Loucy (cell line): ENCODE data around the gene CDRT15.

Source experiments
- H2AFZ ChIP-seq: fragments of 200-600 bp; sonication (generic); 2 replicates; pipeline ENCODE4 v1.6.0; 2016; ENCODE audit warnings: antibody characterized with exemption, mild to moderate bottlenecking, low read length, moderate library complexity
- H3F3A ChIP-seq: fragments of 200-600 bp; 2 replicates; pipeline ENCODE4 v1.6.0; 2016; ENCODE audit warnings: antibody characterized with exemption, low read depth, mild to moderate bottlenecking
- H3K27me3 ChIP-seq: fragments of 200-600 bp; sonication (generic); 2 replicates; pipeline ENCODE4 v1.6.1; 2014; ENCODE audit warnings: low read length, mild to moderate bottlenecking; ENCODE audit not compliant: insufficient read depth, poor library complexity, severe bottlenecking
- H3K36me3 ChIP-seq: fragments of 200-600 bp; sonication (generic); 2 replicates; pipeline ENCODE4 v1.6.1; 2016; ENCODE audit warnings: low read length; ENCODE audit not compliant: insufficient read depth
- H3K4me1 ChIP-seq: fragments of 200-600 bp; sonication (generic); 2 replicates; pipeline ENCODE4 v1.5.1; 2014; ENCODE audit warnings: low read length, mild to moderate bottlenecking; ENCODE audit not compliant: insufficient read depth, poor library complexity, severe bottlenecking
- H3K4me2 ChIP-seq: fragments of 200-600 bp; sonication (generic); 2 replicates; pipeline ENCODE4 v1.6.0; 2014; ENCODE audit warnings: antibody characterized with exemption, low read length, low read depth, mild to moderate bottlenecking; ENCODE audit not compliant: poor library complexity, severe bottlenecking
- H3K4me3 ChIP-seq: fragments of 200-600 bp; sonication (generic); 2 replicates; pipeline ENCODE4 v1.5.1; 2014; ENCODE audit warnings: low read length, mild to moderate bottlenecking, mixed read lengths; ENCODE audit not compliant: poor library complexity, severe bottlenecking
- H3K79me2 ChIP-seq: fragments of 200-600 bp; sonication (generic); 2 replicates; pipeline ENCODE4 v1.6.1; 2014; ENCODE audit warnings: low read length; ENCODE audit not compliant: insufficient read depth
- H3K9ac ChIP-seq: fragments of 200-600 bp; sonication (generic); 2 replicates; pipeline ENCODE4 v1.6.0; 2014; ENCODE audit warnings: mild to moderate bottlenecking, low read depth, low read length, moderate library complexity; ENCODE audit not compliant: poor library complexity, severe bottlenecking
- H3K9me2 ChIP-seq: fragments of 200-600 bp; sonication (generic); replicated peaks from 2 replicates; pipeline ENCODE4 v1.6.1; 2016; ENCODE audit warnings: low read depth, low read length, mixed read lengths
- H3K9me3 ChIP-seq: fragments of 200-600 bp; sonication (generic); 2 replicates; pipeline ENCODE4 v1.6.1; 2014; ENCODE audit warnings: mild to moderate bottlenecking, antibody characterized with exemption, low read length, low read depth; ENCODE audit not compliant: insufficient read depth
- H4K20me1 ChIP-seq: fragments of 200-600 bp; sonication (generic); 2 replicates; pipeline ENCODE4 v1.6.0; 2014; ENCODE audit warnings: antibody characterized with exemption, low read length, mild to moderate bottlenecking; ENCODE audit not compliant: insufficient read depth, poor library complexity, severe bottlenecking
- EZH2phosphoT487 ChIP-seq: fragments of 200-600 bp; IDR thresholded peaks from 2 replicates; pipeline ENCODE4 v1.6.1; 2018; ENCODE audit warnings: antibody characterized with exemption, mild to moderate bottlenecking, moderate library complexity, borderline replicate concordance
- TF ChIP-seq, protein P1 (sequence below): fragments of 200-600 bp; sonication (generic); conservative IDR thresholded peaks from 2 replicates; pipeline ENCODE4 v1.5.1; 2014; ENCODE audit warnings: mild to moderate bottlenecking, antibody characterized with exemption, low read length

The CDRT15 gene

DNA sequence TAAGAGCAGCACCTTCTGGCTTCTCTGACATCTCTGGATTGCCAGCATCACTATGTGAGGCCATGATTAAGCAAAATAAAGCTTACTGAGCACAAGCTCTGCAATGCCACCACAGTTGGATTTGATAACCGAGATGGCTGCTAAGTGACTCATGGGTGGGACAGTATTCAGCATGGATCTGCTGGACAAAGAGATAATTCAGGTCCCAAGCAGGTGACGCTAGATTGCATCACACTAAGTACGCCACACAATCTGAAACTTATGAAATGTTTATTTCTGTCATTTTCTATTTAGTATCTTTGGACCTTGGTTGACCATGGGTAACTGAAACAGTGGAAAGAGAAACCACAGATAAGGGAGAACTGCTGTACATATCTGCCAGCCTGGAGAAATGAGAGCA is 27.4 kb downstream of the CDRT15 start:
- H3K4me3 ChIP-seq, result no peak overlapping the region
- TF ChIP-seq EZH2phosphoT487, result no peak
- TF ChIP-seq, protein P1, sequence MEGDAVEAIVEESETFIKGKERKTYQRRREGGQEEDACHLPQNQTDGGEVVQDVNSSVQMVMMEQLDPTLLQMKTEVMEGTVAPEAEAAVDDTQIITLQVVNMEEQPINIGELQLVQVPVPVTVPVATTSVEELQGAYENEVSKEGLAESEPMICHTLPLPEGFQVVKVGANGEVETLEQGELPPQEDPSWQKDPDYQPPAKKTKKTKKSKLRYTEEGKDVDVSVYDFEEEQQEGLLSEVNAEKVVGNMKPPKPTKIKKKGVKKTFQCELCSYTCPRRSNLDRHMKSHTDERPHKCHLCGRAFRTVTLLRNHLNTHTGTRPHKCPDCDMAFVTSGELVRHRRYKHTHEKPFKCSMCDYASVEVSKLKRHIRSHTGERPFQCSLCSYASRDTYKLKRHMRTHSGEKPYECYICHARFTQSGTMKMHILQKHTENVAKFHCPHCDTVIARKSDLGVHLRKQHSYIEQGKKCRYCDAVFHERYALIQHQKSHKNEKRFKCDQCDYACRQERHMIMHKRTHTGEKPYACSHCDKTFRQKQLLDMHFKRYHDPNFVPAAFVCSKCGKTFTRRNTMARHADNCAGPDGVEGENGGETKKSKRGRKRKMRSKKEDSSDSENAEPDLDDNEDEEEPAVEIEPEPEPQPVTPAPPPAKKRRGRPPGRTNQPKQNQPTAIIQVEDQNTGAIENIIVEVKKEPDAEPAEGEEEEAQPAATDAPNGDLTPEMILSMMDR, result no peak
- no peak overlapping the region for H2AFZ ChIP-seq
- H3K36me3 ChIP-seq, result peaks cover 5% of the 10 kb centered on the region; the same call in 1 of the 2 replicates
- no peak overlapping the region for H3K9ac ChIP-seq
- peaks cover 9% of the 10 kb centered on the region for H4K20me1 ChIP-seq
- H3K9me3 ChIP-seq, result no peaks in the 10 kb centered on the region
- H3F3A ChIP-seq, result no peaks in the 10 kb centered on the region
- no peaks in the 10 kb centered on the region for H3K27me3 ChIP-seq
- no peak overlapping the region for H3K4me2 ChIP-seq
- H3K79me2 ChIP-seq, result no peaks in the 10 kb centered on the region
- H3K9me2 ChIP-seq, result no peaks in the 10 kb centered on the region
- no peaks in the 10 kb centered on the region for H3K4me1 ChIP-seq

DNA sequence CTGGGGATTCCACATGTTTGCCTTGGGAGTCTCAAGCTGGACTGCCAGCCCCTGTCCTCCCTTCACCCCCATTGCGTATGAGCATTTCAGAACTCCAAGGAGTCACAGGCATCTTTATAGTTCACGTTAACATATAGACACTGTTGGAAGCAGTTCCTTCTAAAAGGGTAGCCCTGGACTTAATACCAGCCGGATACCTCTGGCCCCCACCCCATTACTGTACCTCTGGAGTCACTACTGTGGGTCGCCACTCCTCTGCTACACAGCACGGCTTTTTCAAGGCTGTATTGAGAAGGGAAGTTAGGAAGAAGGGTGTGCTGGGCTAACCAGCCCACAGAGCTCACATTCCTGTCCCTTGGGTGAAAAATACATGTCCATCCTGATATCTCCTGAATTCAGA is 28.9 kb downstream of the CDRT15 start:
- Histone ChIP-seq H3K9me2 (no peaks in the 10 kb centered on the region), H3K4me1 (no peaks in the 10 kb centered on the region), H3K27me3 (peaks cover 12% of the 10 kb centered on the region), H3K4me3 (no peak overlapping the region), H3F3A (no peaks in the 10 kb centered on the region), H3K79me2 (no peaks in the 10 kb centered on the region), H3K36me3 (peaks cover 5% of the 10 kb centered on the region; the same call in 1 of the 2 replicates), H4K20me1 (peaks cover 18% of the 10 kb centered on the region), H3K9me3 (no peaks in the 10 kb centered on the region), H3K4me2 (no peak overlapping the region), H3K9ac (no peak overlapping the region), H2AFZ (no peak overlapping the region)
- no peak for TF ChIP-seq EZH2phosphoT487
- TF ChIP-seq, protein P1, result no peak

DNA sequence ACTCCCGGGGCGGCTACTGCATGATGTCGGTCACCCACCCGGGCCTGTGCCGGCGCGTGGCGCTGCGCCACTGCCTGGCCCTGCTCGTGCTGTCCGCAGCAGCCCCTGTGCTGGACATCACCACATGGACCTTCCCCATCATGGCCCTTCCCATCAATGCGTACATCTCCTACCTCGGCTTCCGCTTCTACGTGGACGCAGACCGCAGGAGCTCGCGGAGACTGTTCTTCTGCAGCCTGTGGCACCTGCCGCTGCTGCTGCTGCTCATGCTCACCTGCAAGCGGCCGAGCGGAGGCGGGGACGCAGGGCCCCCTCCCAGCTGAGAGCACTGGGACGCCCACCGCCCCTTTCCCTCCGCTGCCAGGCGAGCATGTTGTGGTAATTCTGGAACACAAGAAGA is 29.8 kb downstream of the CDRT15 start:
- Histone ChIP-seq H3K9me3 (no peaks in the 10 kb centered on the region), H3K4me3 (no peak overlapping the region), H3F3A (no peaks in the 10 kb centered on the region), H3K36me3 (peaks cover 5% of the 10 kb centered on the region; the same call in 1 of the 2 replicates), H3K4me2 (no peak overlapping the region), H3K79me2 (no peaks in the 10 kb centered on the region), H3K9ac (no peak overlapping the region), H4K20me1 (peaks cover 24% of the 10 kb centered on the region), H3K27me3 (peaks cover 18% of the 10 kb centered on the region), H3K4me1 (no peaks in the 10 kb centered on the region), H3K9me2 (no peaks in the 10 kb centered on the region), H2AFZ (no peak overlapping the region)
- no peak for TF ChIP-seq EZH2phosphoT487
- TF ChIP-seq, protein P1, result no peak
